ENCODE data around the gene STAT5B.
"Not testable (repeated sequence)": the region's sequence is repeated elsewhere in the genome, so short reads cannot be mapped to it uniquely, and the experiment has no call there.

The STAT5B gene

DNA sequence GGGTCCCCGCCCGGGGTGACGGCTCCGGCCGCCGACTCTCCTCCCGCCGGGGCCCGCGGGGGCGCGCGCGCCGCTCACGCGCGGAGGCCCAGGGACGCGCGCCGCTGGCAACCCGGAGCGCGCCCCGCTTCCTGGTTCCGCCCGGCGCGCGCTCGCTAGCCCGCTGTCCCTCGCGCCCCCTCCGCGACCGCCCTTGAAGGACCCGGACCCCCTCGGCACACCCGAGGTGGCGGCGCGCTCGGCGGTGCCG is at the start of gene STAT5B:
Gene STAT5B, minus strand, starts transcription at position 33 of the 250 bp plus-strand sequence. CDS start 44,264 bp downstream, outside the sequence.
- peak; percentile 87 for DNase-seq

DNA sequence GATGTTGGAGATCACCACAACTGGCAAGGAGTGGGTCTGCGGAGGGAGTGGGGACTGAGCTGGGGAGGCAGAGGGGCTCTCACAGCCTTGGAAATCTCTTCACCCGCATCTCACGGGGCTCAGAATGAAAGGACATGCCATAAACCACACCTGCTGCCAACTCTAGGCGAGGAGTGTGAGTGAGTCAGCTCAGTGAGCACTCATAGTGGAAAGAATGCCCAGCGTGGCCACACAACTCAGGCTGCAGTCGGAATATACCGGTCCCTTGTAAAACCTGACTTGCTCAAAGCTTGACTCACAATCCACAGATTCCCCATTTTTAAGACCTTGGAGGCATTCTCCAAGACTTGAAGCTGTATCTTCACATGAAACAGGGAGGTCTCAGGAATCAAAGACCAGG is 48.8 kb upstream of the STAT5B start:
- no peak for DNase-seq

DNA sequence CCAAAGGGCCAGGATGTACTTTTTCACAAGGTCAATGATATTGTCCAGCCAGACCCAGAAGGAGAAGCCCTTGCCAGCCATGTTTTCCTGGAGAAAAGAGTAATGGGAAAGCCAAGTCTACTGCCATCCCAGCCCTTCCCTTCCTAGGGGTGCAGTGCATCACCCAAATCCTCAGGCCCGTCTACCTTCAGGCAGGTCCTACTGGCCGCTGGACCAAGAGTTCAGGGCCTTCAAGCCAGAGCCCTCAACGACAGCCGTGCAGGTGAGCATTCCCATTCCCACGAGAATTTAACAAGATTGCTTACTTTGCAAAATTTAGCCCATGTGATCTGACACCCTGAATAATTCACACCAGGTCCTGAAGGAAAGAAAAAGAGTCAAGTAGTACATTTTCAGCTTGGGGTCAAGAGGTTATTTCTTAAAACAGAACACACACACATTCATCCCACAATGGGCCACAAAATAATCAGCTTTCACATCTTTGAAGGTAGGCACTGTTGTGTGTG is 47.1 kb upstream of the STAT5B start:
- DNase-seq, result no peak

DNA sequence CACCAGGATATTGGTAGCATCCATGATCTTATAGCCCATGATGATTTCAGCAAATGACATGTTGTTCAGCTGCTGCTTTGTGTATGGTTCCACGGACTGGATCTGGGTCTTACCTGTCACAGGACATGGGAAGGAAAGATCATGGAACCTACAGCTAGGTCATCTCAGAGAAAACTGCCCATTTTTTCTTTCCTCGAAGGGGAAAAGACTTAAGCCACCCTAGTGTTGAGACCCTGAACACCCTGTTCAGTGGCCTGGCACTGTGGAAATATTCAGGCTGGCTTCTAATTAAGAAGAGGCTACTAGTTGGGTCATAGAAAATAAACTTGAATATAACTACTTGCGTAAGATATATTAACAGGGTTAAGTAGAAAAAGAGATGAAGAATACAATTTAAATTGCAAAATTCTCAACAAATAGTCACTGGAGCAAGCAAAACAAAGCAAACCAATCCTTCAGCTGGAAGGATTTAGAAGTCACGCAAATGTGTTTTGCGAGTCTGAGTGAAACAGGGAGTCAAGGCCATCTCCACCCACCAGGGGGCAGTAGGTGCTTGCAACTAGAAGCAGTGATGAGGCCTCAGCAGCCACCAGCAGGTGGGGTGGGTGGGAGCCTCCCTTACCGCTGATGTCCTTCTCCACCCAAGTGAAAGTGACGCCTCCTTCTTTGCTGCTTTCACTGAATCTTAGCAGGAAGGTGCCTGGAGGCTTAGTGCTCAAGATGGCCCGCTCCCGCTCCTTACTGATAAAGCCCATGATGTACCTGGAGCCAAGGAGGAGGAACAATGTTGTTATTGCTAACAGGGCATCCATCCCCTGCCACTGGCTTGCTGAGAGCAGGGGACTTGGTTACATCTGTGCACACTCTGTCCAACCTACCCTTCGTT is 46.4 kb upstream of the STAT5B start:
- peak; percentile 97 for DNase-seq

DNA sequence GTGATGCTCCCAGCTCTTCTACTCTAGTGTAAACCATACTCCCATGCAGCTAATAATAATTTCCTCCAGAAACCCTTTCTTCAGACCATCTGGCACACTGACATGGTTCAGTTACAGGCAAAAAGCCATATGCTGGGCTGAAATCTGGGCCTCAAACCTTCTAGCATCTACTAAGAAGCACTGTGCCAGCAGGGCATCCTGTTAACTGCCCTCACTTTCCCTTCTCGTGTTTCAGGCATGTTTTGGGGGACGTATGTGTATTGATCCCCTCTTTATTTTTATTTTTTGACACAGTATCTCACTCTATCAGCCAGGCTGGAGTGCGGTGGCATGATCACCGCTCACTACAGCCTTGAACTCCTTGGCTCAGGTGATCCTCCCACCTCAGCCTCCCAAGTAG is 45.4 kb upstream of the STAT5B start:
- DNase-seq, result no peak

DNA sequence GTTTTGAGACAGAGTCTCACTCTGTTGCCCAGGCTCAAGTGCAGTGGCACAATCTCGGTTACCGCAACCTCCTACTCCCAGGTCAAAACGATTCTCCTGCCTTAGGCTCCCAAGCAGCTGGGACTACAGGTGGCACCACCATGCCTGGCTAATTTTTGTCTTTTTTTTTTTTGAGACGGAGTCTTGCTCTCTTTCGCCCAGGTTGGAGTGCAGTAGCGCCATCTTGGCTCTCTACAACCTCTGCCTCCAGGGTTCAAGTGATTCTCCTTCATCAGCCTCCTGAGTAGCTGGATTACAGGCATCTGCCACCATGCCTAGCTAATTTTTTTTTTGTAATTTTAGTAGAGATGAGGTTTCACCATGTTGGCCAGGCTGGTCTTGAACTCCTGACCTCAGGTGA is 41.8 kb upstream of the STAT5B start:
- DNase-seq, result not testable (repeated sequence)

DNA sequence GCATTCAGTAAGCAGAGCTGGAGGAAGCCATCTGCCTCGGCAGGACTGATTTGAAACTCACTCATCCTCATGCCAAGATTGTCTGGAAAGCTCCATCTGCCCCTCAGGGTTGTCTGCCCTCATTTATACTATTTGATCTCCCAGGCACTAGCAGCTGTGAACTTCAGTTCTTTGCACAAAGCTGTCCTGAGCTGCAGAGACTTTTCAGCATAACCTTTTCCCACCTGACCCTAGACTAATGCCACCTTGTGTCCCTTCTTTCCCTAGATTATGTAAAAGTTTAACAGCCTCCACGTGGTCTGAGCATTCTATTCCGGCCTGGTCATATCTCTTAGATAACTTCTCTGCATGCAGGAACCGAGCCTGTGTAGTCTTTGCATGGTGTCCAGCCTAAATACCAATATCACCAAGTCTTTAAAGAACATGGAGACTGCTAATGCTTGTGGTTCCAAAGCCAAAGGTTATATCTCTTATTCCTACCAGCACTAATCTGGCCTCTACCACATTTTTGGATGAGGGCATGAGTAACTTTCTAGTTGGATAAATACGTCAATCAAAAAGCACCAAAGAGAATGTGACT is 41.2 kb upstream of the STAT5B start:
- DNase-seq, result no peak

DNA sequence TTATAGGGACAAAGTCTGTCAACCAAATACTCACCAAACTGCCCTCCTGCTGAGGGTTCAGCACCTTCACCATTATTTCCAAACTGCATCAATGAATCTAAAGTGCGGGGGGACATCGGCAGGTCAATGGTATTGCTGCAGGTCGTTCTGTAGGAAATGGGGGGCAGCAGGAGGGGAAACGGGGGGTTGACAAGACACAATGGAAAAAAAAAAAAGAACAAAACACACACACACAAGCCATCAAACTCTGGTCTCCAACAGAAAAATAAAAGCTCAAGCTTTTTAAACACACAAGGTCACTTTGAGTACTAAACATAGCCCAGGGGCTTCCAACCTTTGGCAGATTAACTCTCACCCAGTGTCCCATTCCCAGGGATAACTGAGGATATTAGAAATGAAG is 40.6 kb upstream of the STAT5B start:
- no peak for DNase-seq

DNA sequence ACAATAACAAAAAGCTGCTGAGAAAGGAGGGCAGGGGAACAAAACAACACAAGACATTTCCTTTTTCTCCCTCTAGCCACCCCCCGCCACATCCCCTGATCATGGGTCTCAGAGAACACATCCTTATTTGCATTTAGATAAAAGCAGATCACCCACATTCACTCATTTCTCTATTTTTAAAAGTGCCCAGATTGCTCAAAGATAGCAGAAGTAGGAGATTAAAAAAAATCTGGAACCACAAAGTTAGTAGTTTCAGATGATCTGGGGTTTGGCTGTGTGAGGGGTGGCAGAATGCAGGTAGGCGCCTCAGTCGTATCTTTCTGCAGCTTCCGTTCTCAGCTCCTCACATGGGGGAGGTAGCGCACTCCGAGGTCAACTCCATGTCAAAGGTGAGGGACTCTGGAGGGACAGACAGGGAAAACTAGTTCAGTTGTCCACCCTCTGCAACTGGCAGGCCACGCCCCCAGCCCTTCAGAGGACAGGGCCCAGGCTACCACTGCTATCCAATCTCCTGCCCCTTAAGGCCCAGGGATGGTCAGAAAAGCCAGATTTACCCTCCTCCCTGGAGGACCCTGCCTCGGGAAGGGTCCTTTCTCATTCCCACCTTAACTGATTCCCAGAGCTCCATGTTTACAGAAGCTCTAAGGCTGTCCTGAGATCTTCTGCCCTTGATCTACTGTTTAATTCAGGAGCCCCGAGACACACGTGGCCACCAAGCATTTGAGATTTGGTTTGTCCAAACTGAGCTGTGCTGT is 39.4 kb upstream of the STAT5B start:
- DNase-seq, result peak; percentile 69

DNA sequence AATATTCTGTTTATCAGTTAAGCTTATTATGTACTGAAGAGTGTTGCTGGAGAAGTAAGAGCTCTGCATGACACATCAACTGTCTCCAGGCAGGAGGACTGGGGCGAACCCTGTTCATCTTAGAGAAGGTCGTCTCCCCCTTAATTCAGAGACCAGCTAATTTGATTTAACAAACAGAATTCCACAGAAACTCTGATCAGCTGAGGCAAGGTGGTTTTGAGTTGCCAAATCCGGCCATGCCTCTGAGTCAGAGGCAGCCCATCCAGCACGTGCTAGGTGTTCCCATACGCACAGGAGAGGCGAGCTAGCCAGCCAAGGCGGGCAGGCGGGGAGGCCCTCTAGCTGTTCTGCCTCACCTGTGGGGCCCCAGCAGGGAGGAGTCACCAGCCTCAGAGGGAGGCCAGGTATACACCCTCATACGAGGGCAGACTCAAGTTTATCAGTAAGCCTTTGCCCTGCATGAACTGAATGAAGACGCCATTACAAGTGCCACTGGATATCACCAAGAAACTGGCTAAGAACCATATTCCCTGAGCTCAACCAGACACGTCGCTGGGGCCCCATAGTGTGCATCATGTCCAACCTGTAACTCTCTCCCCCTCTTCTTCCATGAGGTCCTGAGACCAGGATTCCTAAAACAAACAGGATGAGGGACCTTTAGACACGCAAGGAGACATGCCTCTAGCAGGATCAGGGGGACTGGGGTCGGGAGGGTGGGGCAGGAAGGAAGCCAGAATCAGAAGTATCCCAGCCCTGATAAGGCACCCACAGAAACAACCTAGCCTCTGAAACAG is 37.8 kb upstream of the STAT5B start:
- DNase-seq, result peak; percentile 72

DNA sequence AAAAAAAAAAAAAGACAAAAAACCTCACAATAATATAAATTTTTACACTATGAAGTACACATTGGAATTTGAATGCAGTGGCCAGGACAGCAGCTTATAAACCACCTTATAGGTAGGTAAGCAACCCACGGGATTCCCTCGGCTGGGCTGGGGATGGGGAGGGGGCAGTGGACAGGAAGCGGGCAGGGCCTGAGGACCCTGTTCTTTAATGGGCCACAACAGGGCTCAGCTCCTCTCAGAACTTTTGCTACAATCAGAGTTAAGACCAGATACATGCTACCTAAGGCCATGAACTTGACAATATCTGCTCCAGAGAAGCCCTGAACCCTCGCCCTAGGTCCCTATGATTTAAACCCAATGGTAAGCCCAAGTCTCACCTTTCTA is 37.2 kb upstream of the STAT5B start:
- DNase-seq, result no peak

DNA sequence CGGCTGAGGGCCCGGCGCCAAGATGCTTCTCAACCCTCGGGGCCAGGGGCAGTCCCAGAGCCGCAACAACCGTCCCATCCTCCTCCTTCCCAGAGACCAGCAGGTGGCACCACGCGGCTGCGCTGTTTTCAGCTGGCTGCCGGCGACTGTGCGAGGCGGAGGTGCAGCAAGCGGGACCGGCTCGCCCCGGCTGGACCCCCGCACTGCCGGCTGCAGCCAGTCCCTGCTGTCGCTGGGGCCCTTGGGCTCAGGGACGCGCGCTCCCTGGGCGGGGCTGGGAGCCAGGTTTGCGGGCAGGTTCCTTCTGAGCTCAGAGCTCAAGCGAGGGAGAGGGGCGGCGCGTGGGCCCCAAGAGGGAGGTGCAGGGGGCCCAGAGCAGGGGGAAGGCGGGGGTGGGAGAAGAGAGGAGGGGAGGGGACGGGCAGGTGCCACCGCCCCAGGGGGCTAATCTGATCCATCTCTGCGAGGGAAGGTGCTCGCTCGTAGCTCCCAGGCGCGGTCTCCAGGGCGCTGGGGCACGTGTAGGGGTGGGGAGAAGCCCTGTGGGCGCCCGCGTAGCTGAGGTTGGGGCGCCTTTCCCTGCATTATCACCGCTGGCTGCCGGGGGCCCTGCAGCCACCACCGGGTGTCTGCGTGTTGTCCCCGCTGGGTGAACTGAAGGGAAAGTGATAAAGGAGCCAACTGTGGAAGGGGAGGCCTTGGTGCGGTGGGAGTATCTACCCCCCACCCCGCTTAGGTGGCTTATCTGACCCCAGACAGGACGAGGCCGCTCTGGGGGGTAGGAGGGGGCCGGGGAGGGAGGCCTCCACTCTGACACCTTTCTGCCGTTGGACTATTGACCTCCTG is 36.3 kb upstream of the STAT5B start:
- DNase-seq, result peak; percentile 91

DNA sequence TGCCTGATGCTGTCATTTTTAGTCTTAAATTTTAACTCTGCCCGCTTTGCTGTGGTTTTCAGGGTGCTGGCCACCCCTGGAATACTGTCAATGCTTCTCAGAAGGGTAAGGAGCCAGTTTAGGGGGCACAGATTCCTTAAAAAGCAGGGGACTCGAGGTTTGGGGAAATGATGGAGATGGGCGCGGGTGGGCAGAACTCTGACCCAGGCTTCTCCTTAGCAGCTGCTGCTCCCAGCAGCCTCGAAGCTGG is 35.8 kb upstream of the STAT5B start:
- DNase-seq, result no peak

DNA sequence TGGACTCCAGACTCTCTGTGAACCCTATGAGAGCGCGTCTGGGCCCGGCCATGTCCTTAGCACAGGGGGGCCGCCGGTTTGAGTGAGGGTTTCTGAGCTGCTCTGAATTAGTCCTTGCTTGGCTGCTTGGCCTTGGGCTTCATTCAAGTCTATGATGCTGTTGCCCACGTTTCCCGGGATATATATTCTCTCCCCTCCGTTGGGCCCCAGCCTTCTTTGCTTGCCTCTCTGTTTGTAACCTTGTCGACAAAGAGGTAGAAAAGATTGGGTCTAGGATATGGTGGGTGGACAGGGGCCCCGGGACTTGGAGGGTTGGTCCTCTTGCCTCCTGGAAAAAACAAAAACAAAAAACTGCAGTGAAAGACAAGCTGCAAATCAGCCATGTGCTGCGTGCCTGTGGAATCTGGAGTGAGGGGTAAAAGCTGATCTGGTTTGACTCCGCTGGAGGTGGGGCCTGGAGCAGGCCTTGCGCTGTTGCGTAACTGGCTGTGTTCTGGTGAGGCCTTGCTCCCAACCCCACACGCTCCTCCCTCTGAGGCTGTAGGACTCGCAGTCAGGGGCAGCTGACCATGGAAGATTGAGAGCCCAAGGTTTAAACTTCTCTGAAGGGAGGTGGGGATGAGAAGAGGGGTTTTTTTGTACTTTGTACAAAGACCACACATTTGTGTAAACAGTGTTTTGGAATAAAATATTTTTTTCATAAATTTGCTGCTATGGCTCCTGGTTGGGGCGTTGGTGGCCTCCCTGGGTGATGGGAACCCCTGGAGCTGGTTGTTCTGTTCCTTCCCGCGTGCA is 35.2 kb upstream of the STAT5B start:
- DNase-seq, result peak; percentile 61

DNA sequence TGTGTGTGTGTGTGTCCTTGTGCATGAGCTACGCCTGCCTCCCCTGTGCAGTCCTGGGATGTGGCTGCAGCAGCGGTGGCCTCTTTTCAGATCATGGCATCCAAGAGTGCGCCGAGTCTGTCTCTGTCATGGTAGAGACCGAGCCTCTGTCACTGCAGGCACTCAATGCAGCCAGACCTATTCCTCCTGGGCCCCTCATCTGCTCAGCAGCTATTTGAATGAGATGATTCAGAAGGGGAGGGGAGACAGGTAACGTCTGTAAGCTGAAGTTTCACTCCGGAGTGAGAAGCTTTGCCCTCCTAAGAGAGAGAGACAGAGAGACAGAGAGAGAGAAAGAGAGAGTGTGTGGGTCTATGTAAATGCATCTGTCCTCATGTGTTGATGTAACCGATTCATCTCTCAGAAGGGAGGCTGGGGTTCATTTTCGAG is 34.6 kb upstream of the STAT5B start:
- peak; percentile 62 for DNase-seq

DNA sequence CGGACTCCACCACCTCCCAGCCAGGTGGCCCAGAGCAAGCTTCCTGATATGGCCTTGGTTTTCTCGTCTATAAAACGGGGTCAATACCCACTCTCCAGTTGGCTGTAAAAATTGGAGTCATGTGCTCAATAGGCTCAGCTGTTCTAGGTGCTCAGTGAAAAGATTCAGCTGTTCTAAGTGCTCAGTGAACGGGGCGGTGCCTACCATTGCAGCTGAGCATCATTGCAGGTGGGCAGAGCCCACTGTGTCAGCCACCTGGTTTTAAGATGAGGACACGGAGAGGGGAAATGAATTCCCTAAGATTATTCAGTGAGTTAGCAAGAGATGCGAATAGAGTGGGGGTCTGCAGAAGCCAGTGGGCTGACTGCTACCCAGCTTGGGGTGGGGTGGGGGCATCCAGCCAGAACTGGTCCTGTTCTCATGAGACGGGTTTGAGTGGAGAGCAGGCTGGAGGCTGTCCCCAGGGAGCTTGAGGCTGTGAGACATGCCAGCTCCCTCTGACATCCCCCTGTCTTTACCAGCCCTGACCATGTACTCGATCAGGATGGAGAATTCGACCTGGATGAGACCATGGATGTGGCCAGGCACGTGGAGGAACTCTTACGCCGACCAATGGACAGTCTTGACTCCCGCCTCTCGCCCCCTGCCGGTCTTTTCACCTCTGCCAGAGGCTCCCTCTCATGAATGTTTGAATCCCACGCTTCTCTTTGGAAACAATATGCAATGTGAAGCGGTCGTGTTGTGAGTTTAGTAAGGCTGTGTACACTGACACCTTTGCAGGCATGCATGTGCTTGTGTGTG is 34.0 kb upstream of the STAT5B start:
- peak; percentile 58 for DNase-seq

DNA sequence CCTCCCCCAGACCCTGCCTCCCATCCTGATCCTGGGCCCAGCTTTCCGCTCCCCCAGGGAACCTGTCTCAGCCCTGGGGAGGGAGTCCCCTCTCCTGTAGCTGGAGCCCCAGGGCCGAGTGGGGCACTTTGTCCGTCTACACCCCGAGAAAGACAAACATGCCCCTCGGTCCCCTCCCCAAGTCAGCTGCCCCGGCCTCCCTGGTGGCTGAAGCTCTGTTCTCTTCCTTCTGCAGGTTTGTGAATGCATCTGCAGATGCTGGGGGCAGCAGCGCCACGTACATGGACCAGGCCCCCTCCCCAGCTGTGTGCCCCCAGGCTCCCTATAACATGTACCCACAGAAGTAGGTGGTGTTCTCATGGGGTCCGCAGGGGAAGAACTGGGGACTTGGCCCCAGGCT is 33.0 kb upstream of the STAT5B start:
- no peak for DNase-seq

DNA sequence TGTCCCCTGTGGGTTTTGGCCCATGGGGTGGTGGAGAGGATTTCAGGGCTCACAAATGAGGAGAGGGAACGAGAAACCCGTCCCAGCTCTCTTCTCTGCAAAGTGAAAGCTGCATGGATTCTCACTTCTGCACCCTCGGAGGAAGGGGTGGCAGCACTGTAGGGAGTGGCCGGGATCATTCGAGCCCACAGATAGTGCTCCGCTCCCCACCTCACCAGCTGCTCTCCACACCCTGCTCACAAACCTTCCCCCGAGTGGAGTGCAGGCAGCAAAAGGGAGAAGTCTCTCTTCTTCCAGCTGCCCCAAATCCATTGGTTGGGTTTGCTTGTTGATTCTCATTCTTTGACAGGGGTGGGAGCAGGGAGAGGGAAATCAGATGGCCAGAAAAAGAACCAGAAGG is 32.3 kb upstream of the STAT5B start:
- DNase-seq, result no peak

DNA sequence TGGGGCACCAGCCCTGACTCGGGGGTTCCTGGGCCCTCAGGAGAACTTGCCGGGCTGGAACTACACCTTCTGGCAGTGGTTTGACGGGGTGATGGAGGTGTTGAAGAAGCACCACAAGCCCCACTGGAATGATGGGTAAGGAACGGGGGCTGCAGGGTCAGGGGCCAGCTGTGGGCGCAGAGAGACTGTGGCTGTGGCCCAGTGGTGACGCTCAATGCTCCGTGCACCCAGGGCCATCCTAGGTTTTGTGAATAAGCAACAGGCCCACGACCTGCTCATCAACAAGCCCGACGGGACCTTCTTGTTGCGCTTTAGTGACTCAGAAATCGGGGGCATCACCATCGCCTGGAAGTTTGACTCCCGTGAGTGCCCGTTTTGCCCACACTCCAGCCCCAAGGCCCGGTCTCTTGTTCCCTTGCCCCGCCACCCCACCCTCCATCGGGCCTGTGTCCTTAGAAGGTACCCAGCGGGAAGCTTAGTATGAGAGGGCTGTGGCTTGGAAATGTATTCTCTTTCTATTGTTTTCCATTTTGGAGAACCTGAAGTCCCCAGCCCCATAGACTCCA is 31.3 kb upstream of the STAT5B start:
- DNase-seq, result no peak

DNA sequence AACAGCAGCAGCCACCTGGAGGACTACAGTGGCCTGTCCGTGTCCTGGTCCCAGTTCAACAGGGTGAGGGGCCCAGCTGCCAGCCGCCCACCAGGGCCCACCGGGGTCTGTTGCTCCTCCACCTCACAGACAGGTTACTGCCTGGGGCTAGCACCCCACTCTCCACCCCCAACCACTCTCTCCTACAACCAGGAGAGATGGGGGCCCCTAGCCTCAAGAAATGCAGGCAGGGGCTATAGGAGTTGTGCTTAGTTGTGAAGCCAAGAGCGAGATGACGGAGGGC is 30.1 kb upstream of the STAT5B start:
- DNase-seq, result no peak
